Erythroblast (primary cell): ENCODE data around the gene WIZ.

ENCODE experiments used
- GATA1 ChIP-seq: IDR thresholded peaks from 2 replicates; pipeline ENCODE4 v1.6.1; 2011; ENCODE audit warnings: low read depth, mild to moderate bottlenecking, control low read depth, low read length, moderate library complexity
- POLR2A ChIP-seq: IDR thresholded peaks from 2 replicates; pipeline ENCODE4 v1.6.1; 2011; ENCODE audit warnings: mild to moderate bottlenecking, low read length

- TF ChIP-seq POLR2A (no peak), GATA1 (no peak)
These were observed 757 bp downstream of the WIZ start for GRCh38 chr19:15448778-15449619.
